Thyroid gland (tissue), 4 donors: ENCODE data around the gene C3AR1. TPM values are rescaled to one million over a fixed set of nuclear protein-coding genes. Genes with fewer than 3 reads are reported as not detected.
"Not testable (repeated sequence)": the region's sequence is repeated elsewhere in the genome, so short reads cannot be mapped to it uniquely, and the experiment has no call there.

Source experiments
- DNase-seq, 2 donors: peaks; one replicate each; pipeline ENCODE4 v3.0.0-alpha.2; 2019
- H3K27ac ChIP-seq, 3 donors: fragments of 200-600 bp; sonication (generic); 1 replicate in 2 of 3; 2 replicates in 1 of 3; pipeline ENCODE4 v1.5.1; 2016 to 2019; ENCODE audit warnings: mild to moderate bottlenecking in 1 of 3, moderate library complexity in 1 of 3
- H3K27me3 ChIP-seq: fragments of 200-600 bp; sonication (generic); one replicate; pipeline ENCODE4 v1.5.1; 2019
- H3K36me3 ChIP-seq, 2 donors: fragments of 200-600 bp; sonication (generic); one replicate each; pipeline ENCODE4 v1.5.1; 2016 to 2019
- H3K4me1 ChIP-seq, 2 donors: fragments of 200-600 bp; sonication (generic); one replicate each; pipeline ENCODE4 v1.5.1; 2017 to 2019
- H3K4me3 ChIP-seq, 3 donors: fragments of 200-600 bp; sonication (generic); replicated peaks in 1 of 3; 1 replicate in 2 of 3; 2 replicates in 1 of 3; pipeline ENCODE4 v1.5.1; 2016; ENCODE audit warnings: mild to moderate bottlenecking in 1 of 3
- H3K9me3 ChIP-seq: fragments of 200-600 bp; sonication (generic); one replicate; pipeline ENCODE4 v1.5.1; 2017
- POLR2A ChIP-seq, 2 donors: fragments of 450-650 bp; IDR thresholded peaks; one replicate each; pipeline ENCODE4 v1.6.1; 2017; ENCODE audit warnings: antibody characterized with exemption in 2 of 2, mild to moderate bottlenecking in 2 of 2, moderate library complexity in 1 of 2
- WGBS, 2 donors: methylation state at CpG; one replicate each; pipeline ENCODE4 v1.1.5; 2017; 5-methylcytosine and 5-hydroxymethylcytosine counted together
- intact Hi-C: fragments of 100-400 bp; cut with DNase I; formaldehyde crosslinking; loops from one replicate; pipeline ENCODE4 v1.15.1; 2023
- total RNA-seq, 4 donors: library from RNA; depleted of rRNA; stranded (reverse); fragments of >200 nt; gene quantifications; one replicate each; pipeline ENCODE4 v1.2.3, GENCODE V29; 2016
- TF ChIP-seq, protein P1 (sequence below), 6 experiments: fragments of 200-600 bp in 3 of 6; fragments of 450-650 bp in 3 of 6; sonication (generic) in 3 of 6; IDR thresholded peaks; one replicate each; pipeline ENCODE4 v1.5.1; 2016 to 2019; ENCODE audit warnings: antibody characterized with exemption in 6 of 6, mild to moderate bottlenecking in 2 of 6, inconsistent platforms in 1 of 6, moderate library complexity in 1 of 6

The C3AR1 gene
- total RNA-seq, 4 donors from 2014 or later = 2.1 to 4.4 (median 2.9) TPM

DNA sequence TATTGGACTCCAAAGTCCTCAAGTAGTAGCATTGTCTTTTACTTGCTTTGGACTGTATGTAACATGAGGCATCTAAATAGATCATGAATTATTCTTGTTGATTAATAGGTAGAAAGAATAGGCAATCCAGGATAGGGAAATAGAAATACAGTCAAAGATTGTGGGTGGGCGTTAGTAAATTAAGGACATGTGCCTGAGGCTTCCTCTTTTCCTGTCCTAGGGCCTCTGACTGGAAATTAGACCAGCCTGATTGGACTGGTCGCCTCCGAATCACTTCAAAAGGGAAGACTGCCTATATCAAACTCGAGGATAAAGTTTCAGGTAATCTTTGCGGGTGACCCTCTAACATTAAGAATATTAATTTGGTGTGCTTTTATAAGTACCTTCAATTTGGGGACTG lies 23.6 kb upstream of the C3AR1 start:
- 93 to 94% methylated on average over 5 of the region's 5 CpGs for WGBS, 2 donors
- Histone ChIP-seq H3K9me3 (no peaks in the 10 kb centered on the region), H3K4me1 (no peaks in the 10 kb centered on the region), H3K27ac (no peak overlapping the region), H3K36me3 (peaks cover 46 to 48% of the 10 kb centered on the region in 2 donors), H3K4me3 (no peak overlapping the region), H3K27me3 (no peaks in the 10 kb centered on the region)
- intact Hi-C loops = no loop called here
- DNase-seq = no peak
- TF ChIP-seq POLR2A (IDR thresholded peaks at IDR 0.05) = no peak
- TF ChIP-seq, protein P1, sequence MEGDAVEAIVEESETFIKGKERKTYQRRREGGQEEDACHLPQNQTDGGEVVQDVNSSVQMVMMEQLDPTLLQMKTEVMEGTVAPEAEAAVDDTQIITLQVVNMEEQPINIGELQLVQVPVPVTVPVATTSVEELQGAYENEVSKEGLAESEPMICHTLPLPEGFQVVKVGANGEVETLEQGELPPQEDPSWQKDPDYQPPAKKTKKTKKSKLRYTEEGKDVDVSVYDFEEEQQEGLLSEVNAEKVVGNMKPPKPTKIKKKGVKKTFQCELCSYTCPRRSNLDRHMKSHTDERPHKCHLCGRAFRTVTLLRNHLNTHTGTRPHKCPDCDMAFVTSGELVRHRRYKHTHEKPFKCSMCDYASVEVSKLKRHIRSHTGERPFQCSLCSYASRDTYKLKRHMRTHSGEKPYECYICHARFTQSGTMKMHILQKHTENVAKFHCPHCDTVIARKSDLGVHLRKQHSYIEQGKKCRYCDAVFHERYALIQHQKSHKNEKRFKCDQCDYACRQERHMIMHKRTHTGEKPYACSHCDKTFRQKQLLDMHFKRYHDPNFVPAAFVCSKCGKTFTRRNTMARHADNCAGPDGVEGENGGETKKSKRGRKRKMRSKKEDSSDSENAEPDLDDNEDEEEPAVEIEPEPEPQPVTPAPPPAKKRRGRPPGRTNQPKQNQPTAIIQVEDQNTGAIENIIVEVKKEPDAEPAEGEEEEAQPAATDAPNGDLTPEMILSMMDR (IDR thresholded peaks at IDR 0.05) = no peak

DNA sequence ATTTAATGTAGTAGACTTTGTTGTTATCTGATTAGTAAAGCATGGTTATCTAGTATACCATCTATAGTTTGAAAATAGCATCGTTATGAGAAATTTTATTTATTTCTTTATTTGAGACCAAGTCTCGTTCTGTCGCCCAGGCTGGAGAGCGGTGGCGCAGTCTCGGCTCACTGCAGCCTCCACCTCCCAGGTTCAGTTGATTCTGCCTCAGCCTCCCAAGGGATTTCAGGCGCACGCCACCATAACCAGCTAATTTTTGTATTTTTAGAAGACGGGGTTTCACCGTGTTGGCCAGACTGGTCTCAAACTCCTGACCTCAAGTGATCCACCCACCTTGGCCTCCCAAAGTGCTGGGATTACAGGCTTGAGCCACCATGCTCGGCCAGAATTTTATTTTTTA lies 23.1 kb upstream of the C3AR1 start:
- peaks cover 42 to 43% of the 10 kb centered on the region in 2 donors for H3K36me3 ChIP-seq
- intact Hi-C loops = not testable (repeated sequence)

DNA sequence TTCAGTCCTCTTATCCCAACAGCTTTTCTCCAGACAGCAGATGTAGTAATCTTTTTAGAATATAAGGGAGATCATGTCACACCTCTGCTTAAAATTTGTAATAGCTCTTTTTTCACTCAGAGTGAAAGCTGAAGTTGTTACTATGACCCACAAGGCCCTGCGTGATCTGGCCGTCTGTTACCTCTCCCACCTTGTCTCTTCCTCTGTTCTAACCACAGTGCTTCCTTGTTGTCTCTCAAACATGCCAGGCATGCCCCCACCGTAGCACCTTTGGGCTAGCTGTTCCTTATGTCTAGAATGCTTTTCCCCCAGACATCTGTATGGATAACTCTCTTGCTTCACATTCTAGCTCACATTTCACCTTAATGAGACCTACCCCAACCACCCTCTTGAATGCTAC lies 22.4 kb upstream of the C3AR1 start:
- 81 to 84% methylated on average over 3 of the region's 3 CpGs for WGBS, 2 donors
- Histone ChIP-seq H3K36me3 (peaks cover 36% of the 10 kb centered on the region in 2 donors), H3K4me3 (no peak overlapping the region), H3K9me3 (no peaks in the 10 kb centered on the region), H3K4me1 (no peaks in the 10 kb centered on the region), H3K27me3 (no peaks in the 10 kb centered on the region), H3K27ac (no peak overlapping the region)
- intact Hi-C loops = no loop called here
- no peak for TF ChIP-seq POLR2A (IDR thresholded peaks at IDR 0.05)
- TF ChIP-seq, protein P1 (IDR thresholded peaks at IDR 0.05) = no peak
- DNase-seq = no peak

More for the DNA sequence above, 23.1 kb upstream of the C3AR1 start:
- DNase-seq, H3K27me3 ChIP-seq, H3K4me3 ChIP-seq, H3K9me3 ChIP-seq, H3K4me1 ChIP-seq, H3K27ac ChIP-seq: not testable (repeated sequence)
- 92 to 94% methylated on average over 11 of the region's 11 CpGs for WGBS, 2 donors

DNA sequence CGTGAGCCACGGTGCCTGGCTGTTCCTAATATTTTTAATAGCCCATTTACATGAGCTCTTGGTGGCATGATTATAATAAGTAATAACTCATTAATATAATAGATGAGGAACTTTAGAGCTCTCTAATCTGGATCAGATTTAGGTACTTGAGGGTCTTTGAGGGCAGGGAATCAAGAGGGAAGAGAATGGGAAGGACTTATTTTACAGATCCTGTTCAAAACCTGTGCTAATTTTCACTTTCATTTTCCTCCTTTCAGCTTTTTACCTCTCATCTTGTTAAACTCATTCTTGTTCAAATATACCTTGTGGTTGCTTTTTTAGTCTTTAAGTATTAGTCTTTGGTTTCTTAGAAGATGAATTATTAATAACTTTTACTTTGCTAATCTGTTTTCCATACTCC lies 21.5 kb upstream of the C3AR1 start:
- H3K27me3 ChIP-seq = no peaks in the 10 kb centered on the region
- intact Hi-C loops = no loop called here
- H3K4me3 ChIP-seq = no peak overlapping the region
- 90 to 93% methylated on average over 2 of the region's 2 CpGs for WGBS, 2 donors
- TF ChIP-seq, protein P1 (IDR thresholded peaks at IDR 0.05) = no peak
- peaks cover 4 to 7% of the 10 kb centered on the region in 2 donors for H3K4me1 ChIP-seq
- peaks cover 27 to 28% of the 10 kb centered on the region in 2 donors for H3K36me3 ChIP-seq
- no peak overlapping the region for H3K27ac ChIP-seq
- no peak for DNase-seq
- no peaks in the 10 kb centered on the region for H3K9me3 ChIP-seq

DNA sequence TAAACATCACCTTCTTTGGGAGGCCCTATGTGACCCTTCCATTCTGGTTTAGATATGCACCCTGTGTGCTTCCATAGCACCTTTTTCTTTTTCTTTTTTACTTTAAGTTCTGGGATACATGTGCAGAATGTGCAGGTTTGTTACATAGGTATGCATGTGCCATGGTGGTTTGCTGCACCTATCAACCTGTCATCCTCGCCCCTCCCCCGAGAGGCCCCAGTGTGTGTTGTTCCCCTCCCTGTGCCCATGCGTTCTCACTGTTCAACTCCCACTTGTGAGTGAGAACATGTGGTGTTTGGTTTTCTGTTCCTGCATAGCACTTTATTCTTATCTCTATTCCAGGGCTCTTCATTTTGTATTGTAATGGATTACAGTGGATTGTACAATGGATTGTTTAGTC lies 18.2 kb upstream of the C3AR1 start:
- DNase-seq, H3K27ac ChIP-seq, H3K27me3 ChIP-seq, H3K36me3 ChIP-seq, H3K4me3 ChIP-seq, H3K9me3 ChIP-seq: not testable (repeated sequence)
- intact Hi-C loops = loop anchor here (5.0 kb wide), 1 partner anchor 52 kb away; the partner anchor contains the start of gene FOXJ2
- H3K4me1 ChIP-seq = peaks cover 8 to 12% of the 10 kb centered on the region in 2 donors
- WGBS, 2 donors = 77 to 82% methylated on average over 3 of the region's 3 CpGs

DNA sequence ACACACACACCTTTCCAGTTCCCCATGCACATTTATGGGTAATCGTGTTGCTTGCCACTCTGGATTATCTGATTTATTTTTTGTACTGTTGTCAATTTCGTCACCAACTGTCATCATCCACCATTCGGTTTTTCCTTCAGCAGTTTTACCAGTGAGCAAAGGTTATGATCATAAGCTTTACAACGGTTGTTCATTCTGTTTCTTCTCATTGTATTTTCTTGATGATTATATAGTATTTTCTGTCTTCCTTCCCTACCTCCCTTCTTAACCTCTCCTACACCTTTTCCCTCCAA lies 16.6 kb upstream of the C3AR1 start:
- Histone ChIP-seq H3K27ac (peak overlapping the region in 1 of 3 donors; percentile 96), H3K36me3 (no peaks in the 10 kb centered on the region), H3K27me3 (no peaks in the 10 kb centered on the region), H3K4me3 (peak overlapping the region; percentile 5 to 91 (median 78)), H3K4me1 (peaks cover 8 to 12% of the 10 kb centered on the region in 2 donors), H3K9me3 (no peaks in the 10 kb centered on the region)
- WGBS, 2 donors = 9 to 10% methylated on average over 4 of the region's 4 CpGs
- intact Hi-C loops = loop anchor here (5.0 kb wide), 1 partner anchor 50 kb away; the partner anchor contains the start of gene FOXJ2
- DNase-seq = no peak
- TF ChIP-seq POLR2A (IDR thresholded peaks at IDR 0.05) = no peak
- TF ChIP-seq, protein P1 (IDR thresholded peaks at IDR 0.05) = no peak
